ENCODE results near the gene CDH13. TPM values are rescaled to one million over a fixed set of nuclear protein-coding genes. Genes with fewer than 3 reads are reported as not detected.

CDH13 gene
- total and polyA plus RNA-seq, 9 of the 15 experiments (the other 6 are each of a cell fraction or from before 2014, with no cell fraction given): 0.03 TPM; not detected in 8

DNA sequence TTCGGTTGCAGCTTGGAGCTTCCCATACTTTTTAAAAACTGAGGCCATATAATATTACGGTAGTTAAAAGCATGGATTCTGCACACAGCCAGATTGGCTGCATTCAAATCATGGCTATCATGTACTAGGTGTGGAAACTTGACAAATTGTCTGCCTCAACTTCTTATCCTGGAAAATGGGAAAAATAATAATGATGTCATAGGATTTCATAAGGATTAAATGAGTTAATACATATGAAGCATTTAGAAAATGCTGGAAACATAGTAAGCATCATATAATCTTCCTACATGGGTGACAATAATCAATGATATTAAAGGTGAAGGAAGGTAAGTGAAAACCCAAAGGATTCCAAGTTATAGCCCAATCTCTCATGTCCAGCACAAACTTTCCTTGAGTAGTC, 592.5 kb downstream of the CDH13 start:
- Histone ChIP-seq H2AFZ (ENCODE audit: low read depth, low read length) (no peak overlapping the region), H3K36me3 (ENCODE audit: control insufficient read depth, insufficient read depth, low read length) (no peaks in the 10 kb centered on the region), H3K9ac (ENCODE audit: insufficient read depth in 1 of 2, low read depth in 2 of 2, low read length in 2 of 2) (no peak overlapping the region), H3K79me2 (ENCODE audit: control insufficient read depth, insufficient read depth, low read length) (no peaks in the 10 kb centered on the region), H3K27ac (ENCODE audit: extremely low read depth, low read depth, low read length) (no peak overlapping the region), H3K4me3 (no peak overlapping the region), H3K27me3 (ENCODE audit: control insufficient read depth in 2 of 2, insufficient read depth in 2 of 2, low read length in 2 of 2) (no peaks in the 10 kb centered on the region), H3K4me2 (ENCODE audit: insufficient read depth, low read length) (no peak overlapping the region), H3K4me1 (replicated peaks in 1 of 2; ENCODE audit: control insufficient read depth in 2 of 2, insufficient read depth in 2 of 2, low read length in 2 of 2) (no peaks in the 10 kb centered on the region), H3K9me3 (replicated peaks; ENCODE audit: control insufficient read depth, insufficient read depth, low read depth, low read length) (no peaks in the 10 kb centered on the region), H3K9me1 (ENCODE audit: control insufficient read depth, insufficient read depth, low read length) (no peaks in the 10 kb centered on the region), H4K20me1 (replicated peaks; ENCODE audit: control insufficient read depth, insufficient read depth, low read length) (no peaks in the 10 kb centered on the region)
- no peak for DNase-seq (ENCODE audit: extremely low read depth in 1 of 4, low spot score in 3 of 4)
- no TSS peak for BruUV-seq (replicated peaks)
- intact Hi-C loops (cut with micrococcal nuclease) (loop anchor here (5.0 kb wide), 1 partner anchor 1277 kb away; no protein-coding TSS in a partner anchor), in situ Hi-C loops (cut with MboI) (no loop called here)
- no peak for ATAC-seq
- ChIA-PET CTCF (ENCODE audit: low intra/inter-chr PET ratio) (no interaction called here), POLR2A (no interaction called here)
- 0% methylated on average over 2 of the region's 2 CpGs for WGBS (ENCODE audit: insufficient coverage, low coverage, missing lambda C conversion rate)
- no peak for FAIRE-seq
- no peak for TF ChIP-seq ZC3H4 (CRISPR knock-in tag; IDR thresholded peaks at IDR 0.05; ENCODE audit: borderline replicate concordance)
- TF ChIP-seq, protein P1, sequence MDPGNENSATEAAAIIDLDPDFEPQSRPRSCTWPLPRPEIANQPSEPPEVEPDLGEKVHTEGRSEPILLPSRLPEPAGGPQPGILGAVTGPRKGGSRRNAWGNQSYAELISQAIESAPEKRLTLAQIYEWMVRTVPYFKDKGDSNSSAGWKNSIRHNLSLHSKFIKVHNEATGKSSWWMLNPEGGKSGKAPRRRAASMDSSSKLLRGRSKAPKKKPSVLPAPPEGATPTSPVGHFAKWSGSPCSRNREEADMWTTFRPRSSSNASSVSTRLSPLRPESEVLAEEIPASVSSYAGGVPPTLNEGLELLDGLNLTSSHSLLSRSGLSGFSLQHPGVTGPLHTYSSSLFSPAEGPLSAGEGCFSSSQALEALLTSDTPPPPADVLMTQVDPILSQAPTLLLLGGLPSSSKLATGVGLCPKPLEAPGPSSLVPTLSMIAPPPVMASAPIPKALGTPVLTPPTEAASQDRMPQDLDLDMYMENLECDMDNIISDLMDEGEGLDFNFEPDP (CRISPR knock-in tag; IDR thresholded peaks at IDR 0.05): no peak
- TF ChIP-seq, protein P2, sequence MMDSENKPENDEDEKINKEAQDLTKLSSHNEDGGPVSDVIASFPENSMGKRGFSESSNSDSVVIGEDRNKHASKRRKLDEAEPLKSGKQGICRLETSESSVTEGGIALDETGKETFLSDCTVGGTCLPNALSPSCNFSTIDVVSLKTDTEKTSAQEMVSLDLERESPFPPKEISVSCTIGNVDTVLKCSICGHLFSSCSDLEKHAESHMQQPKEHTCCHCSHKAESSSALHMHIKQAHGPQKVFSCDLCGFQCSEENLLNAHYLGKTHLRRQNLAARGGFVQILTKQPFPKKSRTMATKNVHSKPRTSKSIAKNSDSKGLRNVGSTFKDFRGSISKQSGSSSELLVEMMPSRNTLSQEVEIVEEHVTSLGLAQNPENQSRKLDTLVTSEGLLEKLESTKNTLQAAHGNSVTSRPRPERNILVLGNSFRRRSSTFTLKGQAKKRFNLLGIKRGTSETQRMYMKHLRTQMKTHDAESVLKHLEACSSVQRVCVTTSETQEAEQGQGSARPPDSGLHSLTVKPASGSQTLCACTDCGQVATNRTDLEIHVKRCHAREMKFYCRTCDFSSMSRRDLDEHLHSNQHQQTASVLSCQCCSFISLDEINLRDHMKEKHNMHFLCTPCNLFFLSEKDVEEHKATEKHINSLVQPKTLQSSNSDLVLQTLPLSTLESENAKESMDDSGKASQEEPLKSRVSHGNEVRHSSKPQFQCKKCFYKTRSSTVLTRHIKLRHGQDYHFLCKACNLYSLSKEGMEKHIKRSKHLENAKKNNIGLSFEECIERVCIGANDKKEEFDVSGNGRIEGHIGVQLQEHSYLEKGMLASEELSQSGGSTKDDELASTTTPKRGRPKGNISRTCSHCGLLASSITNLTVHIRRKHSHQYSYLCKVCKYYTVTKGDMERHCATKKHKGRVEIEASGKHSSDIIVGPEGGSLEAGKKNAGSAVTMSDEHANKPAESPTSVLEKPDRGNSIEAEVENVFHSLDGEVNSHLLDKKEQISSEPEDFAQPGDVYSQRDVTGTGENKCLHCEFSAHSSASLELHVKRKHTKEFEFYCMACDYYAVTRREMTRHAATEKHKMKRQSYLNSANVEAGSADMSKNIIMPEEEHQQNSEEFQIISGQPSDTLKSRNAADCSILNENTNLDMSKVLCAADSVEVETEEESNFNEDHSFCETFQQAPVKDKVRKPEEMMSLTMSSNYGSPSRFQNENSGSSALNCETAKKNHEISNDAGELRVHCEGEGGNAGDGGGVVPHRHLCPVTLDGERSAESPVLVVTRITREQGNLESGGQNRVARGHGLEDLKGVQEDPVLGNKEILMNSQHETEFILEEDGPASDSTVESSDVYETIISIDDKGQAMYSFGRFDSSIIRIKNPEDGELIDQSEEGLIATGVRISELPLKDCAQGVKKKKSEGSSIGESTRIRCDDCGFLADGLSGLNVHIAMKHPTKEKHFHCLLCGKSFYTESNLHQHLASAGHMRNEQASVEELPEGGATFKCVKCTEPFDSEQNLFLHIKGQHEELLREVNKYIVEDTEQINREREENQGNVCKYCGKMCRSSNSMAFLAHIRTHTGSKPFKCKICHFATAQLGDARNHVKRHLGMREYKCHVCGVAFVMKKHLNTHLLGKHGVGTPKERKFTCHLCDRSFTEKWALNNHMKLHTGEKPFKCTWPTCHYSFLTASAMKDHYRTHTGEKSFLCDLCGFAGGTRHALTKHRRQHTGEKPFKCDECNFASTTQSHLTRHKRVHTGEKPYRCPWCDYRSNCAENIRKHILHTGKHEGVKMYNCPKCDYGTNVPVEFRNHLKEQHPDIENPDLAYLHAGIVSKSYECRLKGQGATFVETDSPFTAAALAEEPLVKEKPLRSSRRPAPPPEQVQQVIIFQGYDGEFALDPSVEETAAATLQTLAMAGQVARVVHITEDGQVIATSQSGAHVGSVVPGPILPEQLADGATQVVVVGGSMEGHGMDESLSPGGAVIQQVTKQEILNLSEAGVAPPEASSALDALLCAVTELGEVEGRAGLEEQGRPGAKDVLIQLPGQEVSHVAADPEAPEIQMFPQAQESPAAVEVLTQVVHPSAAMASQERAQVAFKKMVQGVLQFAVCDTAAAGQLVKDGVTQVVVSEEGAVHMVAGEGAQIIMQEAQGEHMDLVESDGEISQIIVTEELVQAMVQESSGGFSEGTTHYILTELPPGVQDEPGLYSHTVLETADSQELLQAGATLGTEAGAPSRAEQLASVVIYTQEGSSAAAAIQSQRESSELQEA (IDR thresholded peaks at IDR 0.05; ENCODE audit: low read depth): no peak
- TF ChIP-seq, protein P3, sequence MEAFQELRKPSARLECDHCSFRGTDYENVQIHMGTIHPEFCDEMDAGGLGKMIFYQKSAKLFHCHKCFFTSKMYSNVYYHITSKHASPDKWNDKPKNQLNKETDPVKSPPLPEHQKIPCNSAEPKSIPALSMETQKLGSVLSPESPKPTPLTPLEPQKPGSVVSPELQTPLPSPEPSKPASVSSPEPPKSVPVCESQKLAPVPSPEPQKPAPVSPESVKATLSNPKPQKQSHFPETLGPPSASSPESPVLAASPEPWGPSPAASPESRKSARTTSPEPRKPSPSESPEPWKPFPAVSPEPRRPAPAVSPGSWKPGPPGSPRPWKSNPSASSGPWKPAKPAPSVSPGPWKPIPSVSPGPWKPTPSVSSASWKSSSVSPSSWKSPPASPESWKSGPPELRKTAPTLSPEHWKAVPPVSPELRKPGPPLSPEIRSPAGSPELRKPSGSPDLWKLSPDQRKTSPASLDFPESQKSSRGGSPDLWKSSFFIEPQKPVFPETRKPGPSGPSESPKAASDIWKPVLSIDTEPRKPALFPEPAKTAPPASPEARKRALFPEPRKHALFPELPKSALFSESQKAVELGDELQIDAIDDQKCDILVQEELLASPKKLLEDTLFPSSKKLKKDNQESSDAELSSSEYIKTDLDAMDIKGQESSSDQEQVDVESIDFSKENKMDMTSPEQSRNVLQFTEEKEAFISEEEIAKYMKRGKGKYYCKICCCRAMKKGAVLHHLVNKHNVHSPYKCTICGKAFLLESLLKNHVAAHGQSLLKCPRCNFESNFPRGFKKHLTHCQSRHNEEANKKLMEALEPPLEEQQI (IDR thresholded peaks at IDR 0.05): no peak
- no peak for TF ChIP-seq E2F3 (CRISPR knock-in tag; IDR thresholded peaks at IDR 0.05)
- TF ChIP-seq MTA1 (IDR thresholded peaks at IDR 0.05; ENCODE audit: borderline replicate concordance): no peak
- TF ChIP-seq, protein P4, sequence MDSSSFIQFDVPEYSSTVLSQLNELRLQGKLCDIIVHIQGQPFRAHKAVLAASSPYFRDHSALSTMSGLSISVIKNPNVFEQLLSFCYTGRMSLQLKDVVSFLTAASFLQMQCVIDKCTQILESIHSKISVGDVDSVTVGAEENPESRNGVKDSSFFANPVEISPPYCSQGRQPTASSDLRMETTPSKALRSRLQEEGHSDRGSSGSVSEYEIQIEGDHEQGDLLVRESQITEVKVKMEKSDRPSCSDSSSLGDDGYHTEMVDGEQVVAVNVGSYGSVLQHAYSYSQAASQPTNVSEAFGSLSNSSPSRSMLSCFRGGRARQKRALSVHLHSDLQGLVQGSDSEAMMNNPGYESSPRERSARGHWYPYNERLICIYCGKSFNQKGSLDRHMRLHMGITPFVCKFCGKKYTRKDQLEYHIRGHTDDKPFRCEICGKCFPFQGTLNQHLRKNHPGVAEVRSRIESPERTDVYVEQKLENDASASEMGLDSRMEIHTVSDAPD (CRISPR knock-in tag; IDR thresholded peaks at IDR 0.05): no peak
- TF ChIP-seq SMARCC2 (IDR thresholded peaks at IDR 0.05; ENCODE audit: low read depth): no peak

All from K562 (cell line).